GM18858 (cell line): ENCODE results near the gene LRRTM4.

ENCODE experiments used
- ATAC-seq: cut with Tn5 transposase; IDR thresholded peaks from one replicate; pipeline ENCODE4 v1.9.1; 2021; ENCODE audit not compliant: unreplicated experiment

LRRTM4 gene

GRCh38 chr2:77479395-77479794, 42.8 kb downstream of the LRRTM4 start:
- no peak for ATAC-seq

DNA sequence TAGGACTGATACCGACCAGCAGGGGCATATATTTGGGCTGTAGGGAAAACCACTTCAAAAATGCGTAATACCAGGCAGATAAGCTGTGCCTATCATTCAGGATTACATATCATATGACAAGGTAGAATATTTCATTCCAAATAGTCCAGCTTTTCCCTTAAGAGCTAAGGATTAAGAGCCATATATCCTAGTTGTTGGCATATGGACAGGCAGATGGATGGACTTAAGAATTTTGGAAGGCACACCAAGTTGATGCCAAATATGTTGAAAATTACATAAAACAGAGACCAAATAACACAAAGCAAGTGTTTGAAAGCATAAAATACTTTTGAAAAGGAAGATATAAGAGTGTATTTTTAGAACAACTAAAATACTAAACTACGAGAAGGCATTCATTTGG, 52.1 kb downstream of the LRRTM4 start:
- no peak for ATAC-seq

GRCh38 chr2:77469106-77469505, 53.1 kb downstream of the LRRTM4 start:
- ATAC-seq = no peak

GRCh38 chr2:77459840-77460239, 62.3 kb downstream of the LRRTM4 start:
- no peak for ATAC-seq

DNA sequence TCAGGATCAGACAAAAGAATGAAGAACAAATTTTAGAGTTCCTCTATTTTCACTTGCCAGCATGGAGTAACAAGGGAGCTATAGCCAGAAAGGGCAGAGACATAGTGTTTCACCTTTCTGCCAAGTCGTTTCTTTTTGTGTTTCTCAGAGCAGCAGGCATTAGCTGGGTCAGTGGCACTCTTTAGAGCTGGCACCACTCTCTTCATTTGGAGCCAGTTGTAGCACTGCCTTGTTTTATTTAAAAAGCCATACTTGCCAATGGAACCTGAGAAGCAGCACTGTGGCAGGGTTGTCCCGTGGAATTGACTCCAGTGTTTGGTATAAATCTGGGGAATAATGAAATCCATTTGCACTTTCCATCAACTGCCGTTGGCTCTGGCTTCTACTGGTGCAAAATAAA, 64.0 kb downstream of the LRRTM4 start:
- no peak for ATAC-seq

DNA sequence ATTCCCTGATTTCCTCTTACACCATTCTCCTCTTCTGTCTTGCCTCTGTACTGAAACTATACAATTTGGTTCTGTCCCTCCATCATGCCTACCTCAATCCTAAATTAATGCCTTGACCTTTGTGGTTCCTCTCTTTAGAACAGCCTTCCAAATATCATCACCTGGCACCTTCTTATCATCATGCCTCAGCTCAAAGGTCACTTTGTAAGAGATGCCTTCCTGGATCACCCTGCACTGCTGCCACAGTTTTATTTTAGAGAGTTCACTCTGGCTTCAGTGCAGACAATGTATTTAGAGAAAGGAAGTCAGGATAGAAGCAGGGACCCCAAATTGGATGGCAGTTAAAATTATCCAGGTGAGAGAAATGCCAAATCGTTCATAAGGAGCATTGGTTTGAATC, 64.5 kb downstream of the LRRTM4 start:
- ATAC-seq = no peak

- ATAC-seq = no peak
These were observed 79.1 kb downstream of the LRRTM4 start for GRCh38 chr2:77443076-77443475.

- no peak for ATAC-seq
These were observed 87.3 kb downstream of the LRRTM4 start for GRCh38 chr2:77434880-77435279.

DNA sequence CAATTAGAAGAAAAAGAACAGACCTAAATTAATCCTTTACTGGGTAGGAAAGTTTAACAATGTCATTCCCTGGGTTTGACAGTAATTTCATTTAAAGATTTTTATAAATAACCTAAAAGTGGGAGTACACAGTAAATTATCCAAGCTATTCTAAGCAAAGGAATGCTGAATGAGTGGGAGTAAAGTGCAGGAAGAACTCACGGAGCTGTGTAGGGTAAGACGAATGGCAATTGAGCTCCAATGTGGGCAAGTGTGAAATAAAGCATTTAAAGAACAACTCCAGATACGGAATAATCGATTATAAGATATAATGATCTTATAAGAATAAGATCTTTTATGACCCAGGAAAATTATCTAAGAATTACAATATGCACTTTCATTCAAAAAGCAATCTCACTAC, 93.2 kb downstream of the LRRTM4 start:
- ATAC-seq = no peak

GRCh38 chr2:77421971-77422370, 100.2 kb downstream of the LRRTM4 start:
- ATAC-seq = no peak

DNA sequence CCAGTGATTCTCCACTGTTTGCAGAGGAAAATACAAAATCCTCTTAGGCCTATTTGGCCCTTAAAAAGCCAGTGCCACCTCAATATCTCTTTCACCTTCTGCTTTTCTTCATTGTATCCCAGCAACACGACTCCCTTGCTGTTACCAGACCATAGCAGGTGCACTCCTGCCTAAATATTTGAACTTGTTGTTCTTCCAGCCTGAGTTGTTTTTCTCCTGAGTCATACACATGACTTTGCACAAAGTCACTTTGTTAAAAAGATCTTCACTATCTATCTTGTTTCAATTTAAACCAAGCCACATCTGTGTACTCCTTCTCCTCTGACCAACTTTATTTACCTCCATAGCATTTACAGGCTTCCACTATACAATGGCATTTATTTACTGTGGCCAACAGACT, 103.6 kb downstream of the LRRTM4 start:
- ATAC-seq = no peak

- no peak for ATAC-seq
These were observed 118.0 kb downstream of the LRRTM4 start for GRCh38 chr2:77404189-77404588.

DNA sequence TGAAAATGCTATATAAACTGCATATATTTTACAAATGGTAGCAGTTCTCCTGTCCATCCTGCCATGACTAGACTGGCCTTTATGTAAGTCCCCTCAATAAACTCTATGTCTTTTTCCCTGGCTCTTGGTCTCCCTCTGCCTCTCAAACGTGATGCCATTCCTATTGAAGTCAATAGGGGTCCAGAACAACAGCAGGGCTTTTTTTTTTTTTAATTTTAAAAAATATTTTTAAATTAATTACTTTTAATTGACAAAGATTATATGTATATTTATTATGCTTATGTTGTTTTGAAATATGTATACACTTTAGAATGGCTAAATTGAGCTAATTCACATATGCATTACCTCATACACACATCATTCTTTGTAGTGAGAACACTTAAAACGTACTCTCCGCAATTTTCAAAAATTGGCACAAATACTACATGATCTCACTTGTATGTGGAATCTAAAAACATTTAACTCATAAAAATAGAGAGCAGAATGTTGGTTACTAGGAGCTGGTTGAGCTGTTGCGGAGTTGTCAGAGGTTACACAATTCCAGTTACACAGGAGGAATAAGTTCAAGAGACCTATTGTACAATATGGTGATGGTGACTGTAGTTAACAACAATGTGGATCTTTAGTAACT, 123.1 kb downstream of the LRRTM4 start:
- no peak for ATAC-seq

- no peak for ATAC-seq
These were observed 124.4 kb downstream of the LRRTM4 start for GRCh38 chr2:77397763-77398162.

DNA sequence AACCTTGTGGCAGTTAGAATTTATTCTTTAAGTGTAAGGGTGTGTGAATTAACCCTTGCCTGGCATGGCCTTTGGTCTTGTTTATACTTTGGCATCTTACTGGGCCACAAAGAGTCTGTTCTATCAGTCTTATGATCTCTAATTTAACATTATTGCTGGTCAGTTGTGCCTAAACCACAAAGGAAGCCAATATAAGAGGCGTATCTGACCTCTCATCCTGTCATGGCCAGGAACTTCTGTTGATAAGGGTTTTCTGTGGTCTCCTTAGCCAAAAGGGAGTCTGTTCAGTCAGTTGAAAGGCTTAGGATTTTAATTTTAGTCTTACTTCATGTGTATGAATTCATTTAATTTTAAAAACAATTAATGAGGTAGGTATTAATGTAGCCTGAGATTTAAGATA, 127.2 kb downstream of the LRRTM4 start:
- ATAC-seq = no peak

- ATAC-seq = no peak
These were observed 131.1 kb downstream of the LRRTM4 start for GRCh38 chr2:77391119-77391518.

- ATAC-seq = no peak
These were observed 134.9 kb downstream of the LRRTM4 start for GRCh38 chr2:77387324-77387723.

DNA sequence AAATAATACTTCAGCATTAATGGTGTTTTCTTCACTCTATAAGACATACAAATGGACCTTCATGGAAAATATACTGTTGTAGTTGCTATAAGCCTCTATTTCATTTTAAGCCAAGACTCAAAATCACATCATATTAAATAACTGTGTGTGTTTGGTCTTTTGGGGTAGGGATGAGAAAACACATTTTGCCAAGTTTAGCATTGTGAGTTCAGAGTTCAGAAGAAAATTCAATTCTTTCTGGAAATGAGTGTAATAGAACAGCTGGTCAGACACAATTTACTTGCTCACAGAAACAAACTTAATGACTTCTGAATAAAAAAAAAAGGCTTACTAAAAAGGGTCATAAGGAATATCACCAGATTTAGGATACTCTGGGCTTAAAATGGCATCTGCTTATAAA, 149.5 kb downstream of the LRRTM4 start:
- no peak for ATAC-seq

DNA sequence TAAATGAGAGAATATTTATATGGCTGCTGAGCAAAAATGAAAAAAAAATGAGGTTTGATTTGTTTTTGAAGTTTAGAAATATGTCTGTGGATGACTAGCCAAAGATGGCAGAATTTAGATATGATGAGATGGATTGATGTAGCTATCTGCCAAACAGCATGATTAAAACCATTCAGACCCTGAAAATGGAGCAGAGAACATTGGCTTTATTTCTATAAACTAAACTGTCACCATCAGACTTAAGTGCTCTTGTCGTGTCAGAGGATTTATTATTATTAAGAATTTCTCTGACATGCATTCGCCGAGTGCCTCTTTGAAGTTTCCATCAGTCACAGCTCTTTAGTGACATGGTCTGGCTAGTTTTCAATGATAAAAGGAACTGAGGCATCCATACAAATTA, 151.7 kb downstream of the LRRTM4 start:
- no peak for ATAC-seq

DNA sequence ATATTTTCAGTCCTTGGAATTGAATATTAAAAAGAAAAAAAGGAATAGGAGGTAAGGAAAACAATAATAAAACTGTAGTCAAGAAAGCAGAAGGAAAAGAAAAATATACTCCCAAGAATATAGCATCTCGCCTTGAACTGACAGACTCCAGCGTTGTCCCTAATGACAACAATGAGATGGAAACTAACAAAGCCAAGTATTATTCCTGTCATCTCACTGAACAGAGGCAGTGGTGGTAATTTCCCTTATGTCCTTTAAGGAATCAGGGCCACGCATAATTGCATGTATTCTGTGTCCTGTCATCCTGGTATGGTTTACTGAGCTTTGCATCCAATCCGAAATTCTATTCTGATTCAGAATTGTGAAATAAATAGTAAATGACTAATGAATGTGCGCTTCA, 158.9 kb downstream of the LRRTM4 start:
- no peak for ATAC-seq

- ATAC-seq = no peak
These were observed 173.4 kb downstream of the LRRTM4 start for GRCh38 chr2:77348821-77349220.

GRCh38 chr2:77336013-77336412, 186.2 kb downstream of the LRRTM4 start:
- ATAC-seq = no peak

- no peak for ATAC-seq
These were observed 193.8 kb downstream of the LRRTM4 start for GRCh38 chr2:77328134-77328931.
